GM19468 (cell line): ENCODE results near the gene NELFCD.

Experiments
- ATAC-seq: cut with Tn5 transposase; IDR thresholded peaks from one replicate; pipeline ENCODE4 v1.9.1; 2021; ENCODE audit warnings: mild to moderate bottlenecking, moderate library complexity, moderate number of reproducible peaks; ENCODE audit not compliant: unreplicated experiment; ENCODE audit errors: extremely low read depth

The NELFCD gene

GRCh38 chr20:59019217-59019616, 38.2 kb downstream of the NELFCD start, which contains the start of gene TUBB1:
TUBB1 (plus strand) TSS chr20:59019429; CDS start chr20:59019523, 94 bp downstream.
- no peak for ATAC-seq

DNA sequence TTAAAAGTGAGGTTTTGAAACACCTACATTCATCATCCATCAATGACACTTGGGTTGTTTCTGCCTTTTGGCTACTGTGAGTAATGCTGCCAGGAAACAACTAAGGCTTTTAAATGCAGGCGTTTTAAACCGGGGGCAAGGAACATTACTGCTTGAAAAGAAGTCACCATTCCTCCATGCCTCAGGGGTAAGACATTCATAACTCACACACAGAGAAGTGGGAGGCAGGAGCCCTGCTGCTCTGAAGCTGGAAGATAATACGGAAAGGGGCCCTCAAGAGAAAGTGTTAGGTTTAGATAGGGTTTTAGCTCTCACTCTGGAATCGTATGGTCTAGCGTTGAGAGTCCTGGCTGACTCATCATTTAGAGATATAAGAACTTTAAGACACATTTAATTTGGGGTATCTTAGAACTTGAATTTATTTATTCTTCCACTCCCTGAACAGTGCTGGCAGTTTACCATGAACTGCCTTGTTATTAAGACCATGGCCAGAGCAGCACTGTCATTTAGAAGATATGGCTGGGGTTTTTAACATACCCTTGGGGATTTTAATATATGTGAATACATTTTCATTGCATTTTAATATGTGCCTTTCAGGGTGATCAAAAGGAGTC, 40.0 kb downstream of the NELFCD start:
- no peak for ATAC-seq

DNA sequence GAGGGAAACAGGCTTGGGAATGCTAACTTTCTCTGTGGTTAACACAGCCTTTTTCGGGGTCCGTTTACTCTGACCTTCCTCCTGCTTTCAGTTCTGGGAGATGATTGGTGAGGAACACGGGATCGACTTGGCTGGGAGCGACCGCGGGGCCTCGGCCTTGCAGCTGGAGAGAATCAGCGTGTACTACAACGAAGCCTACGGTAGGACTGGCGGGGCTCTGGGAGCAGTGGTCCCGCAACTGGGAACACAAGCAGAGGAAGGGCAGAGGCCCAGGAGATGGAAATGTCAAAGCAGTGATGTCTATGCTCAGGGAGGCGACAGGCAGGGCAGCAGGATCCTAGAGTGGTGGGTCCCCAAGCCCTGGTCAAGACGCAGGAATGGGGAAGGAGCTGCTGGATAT, 41.7 kb downstream of the NELFCD start:
- ATAC-seq: no peak

DNA sequence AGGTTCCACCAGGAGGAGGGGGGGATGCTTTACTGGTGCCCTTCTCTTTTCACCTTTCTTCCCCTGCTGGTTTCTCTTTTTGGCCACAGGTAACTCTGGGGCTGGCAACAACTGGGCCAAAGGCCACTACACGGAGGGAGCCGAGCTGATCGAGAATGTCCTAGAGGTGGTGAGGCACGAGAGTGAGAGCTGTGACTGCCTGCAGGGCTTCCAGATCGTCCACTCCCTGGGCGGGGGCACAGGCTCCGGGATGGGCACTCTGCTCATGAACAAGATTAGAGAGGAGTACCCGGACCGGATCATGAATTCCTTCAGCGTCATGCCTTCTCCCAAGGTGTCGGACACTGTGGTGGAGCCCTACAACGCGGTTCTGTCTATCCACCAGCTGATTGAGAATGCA, 42.6 kb downstream of the NELFCD start:
- no peak for ATAC-seq

DNA sequence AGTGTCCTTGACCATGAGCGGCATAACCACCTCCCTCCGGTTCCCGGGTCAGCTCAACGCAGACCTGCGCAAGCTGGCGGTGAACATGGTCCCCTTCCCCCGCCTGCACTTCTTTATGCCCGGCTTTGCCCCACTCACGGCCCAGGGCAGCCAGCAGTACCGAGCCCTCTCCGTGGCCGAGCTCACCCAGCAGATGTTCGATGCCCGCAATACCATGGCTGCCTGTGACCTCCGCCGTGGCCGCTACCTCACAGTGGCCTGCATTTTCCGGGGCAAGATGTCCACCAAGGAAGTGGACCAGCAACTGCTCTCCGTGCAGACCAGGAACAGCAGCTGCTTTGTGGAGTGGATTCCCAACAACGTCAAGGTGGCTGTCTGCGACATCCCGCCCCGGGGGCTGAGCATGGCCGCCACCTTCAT, 43.1 kb downstream of the NELFCD start:
- ATAC-seq: no peak

- no peak for ATAC-seq
These were observed 44.0 kb downstream of the NELFCD start for GRCh38 chr20:59025086-59025485.

DNA sequence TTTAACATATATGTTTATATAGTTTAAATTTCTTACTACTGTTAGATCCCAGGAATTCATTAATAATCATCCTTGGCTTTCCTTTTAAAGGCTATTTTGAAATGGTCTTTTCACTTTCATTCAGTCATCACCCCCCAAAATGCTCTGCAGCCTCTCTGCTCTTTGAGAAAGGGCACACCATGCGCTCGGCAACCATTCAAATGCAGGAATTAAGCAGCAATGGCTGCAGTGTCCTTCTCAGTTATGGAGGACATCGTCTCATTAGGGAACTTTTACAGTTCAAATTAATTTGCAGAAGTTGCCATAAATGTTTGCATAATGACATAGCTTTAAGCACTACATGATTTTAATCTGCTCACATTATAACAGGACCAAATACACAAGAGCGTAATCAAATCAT, 44.5 kb downstream of the NELFCD start:
- no peak for ATAC-seq

DNA sequence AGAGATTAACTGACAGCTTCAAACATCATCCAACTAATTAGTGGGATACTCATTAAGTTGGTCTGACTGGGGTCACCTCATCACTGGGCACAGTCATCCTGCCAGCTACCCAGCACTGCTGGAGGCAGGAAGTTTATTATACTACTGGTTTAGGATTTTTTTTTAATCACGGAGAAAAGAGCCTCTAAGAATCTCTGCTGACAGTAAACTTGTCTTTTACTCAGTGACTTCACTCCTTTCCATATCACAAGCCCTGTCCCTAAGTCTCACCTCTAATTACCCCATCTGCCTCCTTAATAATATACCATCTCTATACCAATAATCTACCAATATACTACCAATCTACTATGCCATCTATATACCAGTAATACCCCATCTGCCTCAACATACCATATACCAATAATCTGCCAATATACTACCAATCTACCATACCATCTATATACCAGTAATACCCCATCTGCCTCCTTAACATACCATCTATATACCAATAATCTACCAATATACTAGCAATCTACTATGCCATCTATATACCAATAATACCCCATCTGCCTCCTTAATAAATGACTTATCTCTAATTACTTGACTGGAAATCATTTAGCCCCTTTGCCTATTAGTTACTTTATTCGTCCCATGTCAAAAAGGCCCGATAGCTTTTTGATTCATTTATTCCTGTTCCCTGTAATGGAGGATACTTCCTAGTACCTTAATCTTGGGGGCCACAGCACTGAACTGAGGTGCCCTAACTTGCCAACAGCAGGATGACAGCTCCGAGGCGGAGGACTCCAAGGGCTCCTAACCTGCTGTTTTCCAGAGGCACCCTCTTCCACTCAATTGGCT, 46.1 kb downstream of the NELFCD start:
- ATAC-seq: no peak

- ATAC-seq: no peak
These were observed 46.8 kb downstream of the NELFCD start for GRCh38 chr20:59027741-59028320.

DNA sequence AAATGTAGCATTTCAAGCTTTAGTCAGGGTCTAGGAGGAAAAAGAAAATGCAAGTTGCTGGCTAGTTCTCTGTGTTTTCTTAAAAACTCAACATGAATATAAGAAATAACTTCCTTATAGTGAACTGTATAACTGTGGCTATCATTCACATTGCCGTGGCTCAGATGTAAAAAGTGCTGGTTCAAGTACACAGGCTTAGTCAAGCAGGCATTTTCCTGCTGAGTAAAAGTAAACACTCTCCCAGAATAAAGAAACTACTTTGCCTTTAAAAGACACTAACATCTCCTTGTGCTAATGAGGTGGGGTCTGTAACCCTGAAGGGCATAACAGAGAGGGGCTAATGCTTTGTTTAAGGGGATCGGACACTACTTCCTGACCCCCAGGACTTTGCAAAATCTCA, 47.8 kb downstream of the NELFCD start:
- no peak for ATAC-seq

DNA sequence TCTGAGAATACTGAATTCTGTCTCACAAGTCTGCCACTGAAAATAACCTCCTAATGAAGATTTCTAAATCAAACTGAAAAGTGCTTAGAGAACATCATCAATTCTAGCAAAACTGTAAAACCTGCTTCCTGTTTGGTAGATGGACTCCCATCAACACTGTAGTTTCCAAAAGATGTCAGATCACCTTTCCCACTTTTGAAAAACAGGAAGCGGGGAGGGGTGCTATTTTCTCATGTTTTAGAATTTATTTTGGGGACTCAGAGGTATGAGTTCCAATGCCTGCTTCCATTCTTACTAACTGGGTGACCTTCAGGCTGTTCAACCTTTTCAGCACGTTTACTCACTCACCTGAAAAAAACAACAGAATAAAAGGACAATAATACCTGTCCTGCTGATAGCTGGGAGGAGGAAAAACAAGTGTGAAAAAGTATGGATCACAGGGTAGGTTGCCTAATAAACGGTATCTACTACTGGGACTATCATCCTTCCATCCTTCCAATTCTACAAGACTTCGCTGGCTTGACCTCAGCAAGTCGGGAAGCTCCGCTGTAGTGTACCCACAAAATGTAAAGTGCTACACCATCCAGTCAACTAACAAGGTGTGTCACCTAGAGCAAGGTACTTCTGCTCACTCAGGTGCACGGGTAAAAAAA, 50.0 kb downstream of the NELFCD start:
- ATAC-seq: no peak

DNA sequence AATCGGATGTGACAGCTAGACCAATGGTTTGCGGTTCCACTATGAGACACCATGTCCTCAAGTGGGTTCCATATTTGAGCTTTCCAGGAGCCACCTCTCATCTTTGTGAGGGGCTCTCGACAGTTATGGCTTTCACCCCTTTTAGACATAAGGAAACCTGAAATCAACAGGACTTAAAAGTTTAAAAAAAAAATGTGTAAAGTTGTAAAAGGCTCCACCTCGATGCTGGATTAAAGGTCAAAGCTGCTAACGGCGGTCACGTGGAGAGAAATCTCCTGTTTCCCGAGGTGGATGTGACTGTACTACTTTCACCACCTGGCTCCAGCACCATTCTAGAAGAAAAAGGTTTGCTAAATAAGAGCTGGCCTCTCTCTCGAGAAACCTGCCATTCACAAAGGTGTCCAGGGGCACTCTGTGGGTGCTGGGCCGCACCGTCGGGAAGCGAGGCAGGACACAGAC, 50.5 kb downstream of the NELFCD start:
- ATAC-seq: no peak

DNA sequence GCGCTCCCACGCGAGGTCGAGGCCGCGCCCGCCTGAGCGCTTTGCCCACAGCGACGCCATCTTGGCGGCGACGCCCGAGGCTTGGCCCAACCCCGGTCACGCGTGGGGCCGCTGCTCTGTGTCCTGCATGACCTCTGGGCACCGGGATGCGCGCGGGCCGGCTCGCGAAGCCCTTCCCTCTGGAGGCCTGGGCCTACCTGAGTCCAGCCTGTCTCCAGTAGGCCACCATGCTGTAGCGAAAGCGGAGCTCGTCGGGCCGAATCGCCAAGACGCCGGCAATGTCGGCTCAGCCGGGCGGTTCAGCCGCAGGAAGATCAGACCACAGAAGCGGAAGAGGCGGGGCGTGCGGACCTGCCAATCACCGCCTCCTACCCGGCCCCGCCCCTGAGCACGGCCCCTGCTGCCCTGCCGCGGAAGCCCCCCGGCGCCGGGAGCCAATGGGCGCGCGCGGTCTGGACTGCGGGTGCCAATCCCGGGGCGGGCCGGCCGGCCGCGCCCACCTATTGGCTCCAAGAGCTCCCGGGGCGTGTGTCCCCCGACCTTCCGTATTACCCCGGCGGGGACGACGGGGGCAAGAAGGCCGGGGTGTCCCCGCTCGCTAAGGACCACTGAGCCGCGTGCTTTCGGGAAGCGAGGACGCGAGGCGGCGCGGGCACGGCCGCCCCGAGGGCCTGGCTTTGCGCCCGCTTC, 51.1 kb downstream of the NELFCD start, which contains the start of gene ATP5F1E:
TSS of gene ATP5F1E (minus strand) at position 313 of the 690 bp plus-strand sequence. CDS start at position 229, 84 bp downstream.
- peak; percentile 93 for ATAC-seq

DNA sequence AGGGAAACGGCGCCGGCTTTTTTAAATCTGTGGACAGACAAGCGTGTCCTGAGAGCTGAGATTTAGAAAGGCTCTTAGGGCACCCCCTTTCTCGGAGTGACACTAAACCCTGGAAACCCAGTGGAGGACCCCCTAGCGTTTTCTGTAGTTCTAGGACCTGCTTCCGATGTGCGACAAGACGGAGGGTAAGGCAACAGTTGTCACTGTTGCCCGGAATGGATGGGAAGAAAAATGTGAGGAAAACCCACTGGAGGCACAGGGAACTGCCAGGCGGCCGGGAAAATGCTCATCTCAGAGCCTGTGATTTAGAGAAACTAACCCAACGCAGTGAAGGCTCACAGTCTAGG, 51.6 kb downstream of the NELFCD start:
- peak; percentile 4 for ATAC-seq

- ATAC-seq: no peak
These were observed 52.0 kb downstream of the NELFCD start for GRCh38 chr20:59033093-59033492.

- no peak for ATAC-seq
These were observed 52.6 kb downstream of the NELFCD start for GRCh38 chr20:59033616-59034165.

- ATAC-seq: no peak
These were observed 54.3 kb downstream of the NELFCD start for GRCh38 chr20:59035381-59035780.

DNA sequence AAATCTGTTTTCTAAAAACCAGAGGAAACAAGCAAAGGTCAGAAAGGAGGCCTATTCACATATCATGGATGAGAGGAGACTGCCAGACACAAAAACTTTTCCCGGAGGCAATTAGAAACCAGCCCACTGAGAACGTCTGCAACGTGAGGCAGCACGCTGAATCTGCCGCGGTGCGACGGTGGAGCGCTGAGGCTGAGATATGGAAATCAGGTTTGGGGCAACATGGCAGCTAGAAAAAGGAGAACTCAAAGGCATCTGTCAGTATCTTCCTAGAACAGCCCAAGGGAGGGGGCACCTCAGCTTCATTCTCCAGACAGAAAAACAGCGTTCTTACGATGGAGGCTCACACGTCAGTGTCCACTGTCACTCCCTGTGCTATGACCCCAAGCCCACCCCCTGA, 56.3 kb downstream of the NELFCD start:
- ATAC-seq: no peak

- ATAC-seq: no peak
These were observed 58.2 kb downstream of the NELFCD start for GRCh38 chr20:59039233-59039632.

DNA sequence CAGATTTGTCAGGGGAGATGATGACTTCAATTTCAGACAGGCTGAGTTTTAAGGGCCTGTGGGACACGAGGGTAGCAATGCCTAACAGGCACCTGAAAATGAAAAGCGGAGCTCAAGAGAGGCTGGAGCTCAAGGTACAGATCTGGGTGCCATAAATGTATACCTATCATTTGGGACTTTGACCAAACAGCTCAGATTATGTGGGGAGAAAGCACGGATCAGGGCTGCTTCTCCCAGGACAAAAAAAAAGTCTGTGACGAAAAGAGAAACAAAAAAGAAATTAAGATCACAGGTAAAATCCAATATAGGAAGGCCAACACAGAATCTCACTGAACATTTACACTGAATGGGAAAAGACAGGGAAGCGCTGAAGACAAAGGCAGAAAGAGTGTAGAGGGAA, 59.6 kb downstream of the NELFCD start:
- no peak for ATAC-seq
